NCI-H82 treated with DMSO at 0.1 percent for 48 hours (cell line): ENCODE results near the gene SYT6.

ENCODE experiments used
- DNase-seq: peaks from one replicate; lab custom pipeline; 2025; ENCODE audit not compliant: unreplicated experiment; lab: John Stamatoyannopoulos, UW

SYT6 gene

GRCh38 chr1:114155706-114156105 lies 2.0 kb upstream of the SYT6 start:
- no peak for DNase-seq

DNA sequence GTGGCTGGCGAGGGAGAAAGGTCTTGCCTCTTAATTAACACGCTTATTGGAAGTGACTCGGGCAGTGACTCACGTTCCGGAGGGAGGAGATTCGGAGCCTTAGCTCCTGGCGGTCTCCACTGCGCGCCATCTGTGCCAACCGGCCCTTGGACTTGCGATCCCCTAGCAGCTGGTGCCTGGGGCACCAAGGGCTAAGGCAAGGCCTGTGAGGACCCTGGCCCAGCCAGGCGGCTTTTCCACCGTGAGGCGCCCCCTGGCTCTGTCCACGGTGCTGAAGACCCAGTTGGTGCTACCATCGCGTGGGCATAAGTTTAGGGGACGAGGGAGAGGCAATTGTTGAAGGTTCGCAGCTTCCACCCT lies 1.3 kb upstream of the SYT6 start:
- no peak for DNase-seq

- no peak for DNase-seq
Measured at GRCh38 chr1:114154146-114154962, 685 bp upstream of the SYT6 start.

GRCh38 chr1:114152508-114153260 lies 985 bp downstream of the SYT6 start:
- no peak for DNase-seq

DNA sequence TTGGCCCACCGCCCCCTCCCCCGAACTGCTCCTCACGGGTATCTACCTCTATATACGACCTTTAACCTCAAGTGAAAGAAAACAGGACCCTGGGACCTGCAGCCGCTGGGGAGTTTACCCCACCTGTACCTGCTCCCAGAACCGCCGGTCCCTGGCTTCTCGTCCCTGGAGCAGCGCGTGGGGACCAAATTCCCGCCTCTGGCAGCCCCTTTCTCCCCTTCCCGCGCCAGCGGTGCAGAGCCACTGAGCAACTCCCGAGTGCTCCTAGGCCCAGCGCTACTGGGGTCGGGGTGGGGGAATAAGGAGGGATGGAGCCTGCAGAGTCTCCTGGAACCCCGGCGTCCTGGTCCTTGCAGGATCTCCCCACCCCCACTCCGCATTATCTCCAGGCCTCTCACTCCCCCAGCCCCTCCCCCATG lies 1.6 kb downstream of the SYT6 start:
- no peak for DNase-seq

- DNase-seq = no peak
Measured at GRCh38 chr1:114150016-114150415, 3.7 kb downstream of the SYT6 start.

DNA sequence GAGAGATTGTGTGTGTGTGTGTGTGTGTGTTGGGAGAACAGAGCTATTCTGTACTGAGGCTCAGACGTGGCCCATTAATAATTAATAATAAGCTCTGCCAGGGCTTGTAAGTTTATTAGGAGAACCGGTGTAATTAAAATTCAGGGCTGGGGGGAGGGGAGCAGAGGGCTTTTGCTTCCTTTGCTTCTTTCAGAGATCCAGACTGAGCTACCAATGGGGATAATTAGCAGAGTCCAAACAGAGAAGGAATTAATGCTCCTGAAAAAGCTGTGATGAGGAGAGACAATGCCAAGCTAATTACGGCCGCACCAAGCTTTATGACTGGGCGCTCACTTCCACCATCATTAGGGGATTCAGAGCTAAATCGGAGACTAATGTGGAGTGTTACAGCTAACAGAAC lies 4.5 kb downstream of the SYT6 start:
- DNase-seq = no peak

- no peak for DNase-seq
Measured at GRCh38 chr1:114145504-114146151, 8.0 kb downstream of the SYT6 start.

DNA sequence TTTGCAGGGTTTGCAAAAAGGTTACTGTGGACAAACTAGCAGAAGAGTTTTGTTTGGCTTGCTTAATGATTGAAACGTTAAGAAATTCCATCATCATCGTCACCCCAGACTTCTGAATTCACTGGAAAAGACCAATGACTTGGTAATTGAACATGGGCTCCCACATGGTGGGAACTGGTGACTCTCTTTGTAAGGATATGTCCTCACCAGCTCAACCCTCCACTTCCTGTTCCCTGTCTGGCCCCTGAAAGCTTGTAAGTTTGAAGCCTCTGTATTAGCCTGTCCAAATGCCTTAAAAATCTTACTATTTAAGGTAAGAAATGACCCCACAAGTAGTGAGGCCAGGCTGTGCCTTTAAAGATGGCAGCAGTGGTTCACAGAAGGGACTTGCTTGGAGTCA lies 9.7 kb downstream of the SYT6 start:
- DNase-seq = no peak

GRCh38 chr1:114139540-114139939 lies 14.1 kb downstream of the SYT6 start:
- no peak for DNase-seq

GRCh38 chr1:114137497-114137896 lies 16.2 kb downstream of the SYT6 start:
- no peak for DNase-seq

DNA sequence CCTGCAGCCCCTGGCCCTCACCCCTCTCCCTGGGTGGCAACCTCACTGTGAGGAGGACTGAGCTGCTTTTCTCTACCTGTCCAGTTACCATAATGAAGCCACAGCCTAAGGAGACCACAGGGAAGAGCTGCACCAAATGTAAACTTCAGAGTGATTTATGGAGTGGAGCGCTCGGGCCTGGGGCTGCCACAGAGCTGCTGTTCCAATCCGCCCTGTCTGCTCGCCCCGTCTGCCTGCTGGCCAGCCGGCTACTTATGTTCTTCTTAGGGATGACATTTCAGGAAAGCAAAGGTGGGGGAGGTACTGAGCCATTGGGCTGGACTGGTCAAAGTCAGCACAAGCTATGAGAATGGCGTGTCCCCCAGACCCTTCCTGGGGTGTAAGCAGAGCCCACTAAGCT lies 17.9 kb downstream of the SYT6 start:
- DNase-seq = no peak

DNA sequence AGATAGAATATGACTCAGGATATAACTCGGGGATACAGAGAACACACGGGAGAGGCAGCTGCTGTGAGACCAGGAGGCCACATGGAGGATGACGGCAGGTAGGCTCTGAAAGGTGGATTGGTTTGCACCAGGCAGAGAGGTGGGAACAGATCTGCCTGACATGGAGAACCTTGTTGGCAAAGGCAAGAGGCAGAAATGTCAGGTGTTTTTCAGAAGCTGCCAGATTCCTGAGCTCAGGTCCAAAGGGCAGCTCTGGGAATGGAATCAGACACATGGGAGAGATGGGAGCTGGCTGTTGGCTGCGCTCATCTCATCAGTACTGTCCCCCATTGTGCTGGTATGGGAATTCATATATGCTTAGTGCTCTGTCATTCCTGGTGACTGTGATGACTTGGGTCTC lies 19.2 kb downstream of the SYT6 start:
- no peak for DNase-seq

GRCh38 chr1:114133129-114133528 lies 20.5 kb downstream of the SYT6 start:
- no peak for DNase-seq

- DNase-seq = no peak
Measured at GRCh38 chr1:114131526-114132220, 22.0 kb downstream of the SYT6 start.

GRCh38 chr1:114130846-114131525 lies 22.7 kb downstream of the SYT6 start:
- no peak for DNase-seq

- no peak for DNase-seq
Measured at GRCh38 chr1:114130213-114130612, 23.5 kb downstream of the SYT6 start.

DNA sequence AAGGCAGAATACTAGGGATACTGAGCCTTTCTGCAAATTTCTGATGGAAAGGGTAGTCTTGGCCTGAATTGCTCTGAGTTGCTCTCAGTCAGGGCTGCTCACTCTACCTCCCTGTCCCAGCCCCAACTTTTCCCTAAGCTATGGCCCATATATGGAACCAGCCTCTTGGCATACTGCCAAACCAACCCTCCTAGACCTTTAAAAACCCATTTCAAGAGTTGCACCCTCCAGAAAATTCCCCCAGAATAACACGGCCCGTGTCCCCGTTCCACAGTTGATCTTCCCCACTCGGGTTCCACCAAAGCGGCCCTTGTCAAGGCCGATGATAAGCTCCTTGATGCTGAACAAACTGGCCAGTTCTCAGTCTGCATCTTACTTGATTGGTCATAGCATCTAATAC lies 25.4 kb downstream of the SYT6 start:
- DNase-seq = no peak

- DNase-seq = no peak
Measured at GRCh38 chr1:114126261-114127095, 27.2 kb downstream of the SYT6 start.

DNA sequence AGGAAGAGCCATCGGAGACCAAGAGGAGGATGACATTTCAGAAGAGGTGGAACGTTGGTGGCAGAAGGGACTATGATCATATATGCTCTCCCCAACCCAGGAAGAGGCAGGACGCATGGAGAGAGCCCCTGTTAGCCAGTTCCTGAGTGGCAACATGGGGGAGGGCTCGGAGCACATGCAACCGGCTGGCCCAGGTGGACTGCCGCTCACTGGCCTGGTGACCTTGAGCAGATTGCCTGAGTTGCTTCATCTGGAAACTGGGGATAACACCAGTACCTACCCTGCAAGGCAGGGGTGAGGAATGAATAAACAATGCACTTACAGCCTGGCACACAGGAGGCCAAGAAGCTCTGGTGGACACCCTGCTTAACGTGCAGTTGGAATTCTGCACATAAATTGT lies 29.0 kb downstream of the SYT6 start:
- DNase-seq = no peak
